Measurements from ENCODE around the gene ANLN. TPM values are rescaled to one million over a fixed set of nuclear protein-coding genes. Genes with fewer than 3 reads are reported as not detected.

Gene ANLN
- total and polyA plus RNA-seq, 9 of the 15 experiments (the other 6 are each of a cell fraction or from before 2014, with no cell fraction given) = 18.1 to 66.2 (median 38.7) TPM

- no peak for TF ChIP-seq ZNF277 (CRISPR knock-in tag; IDR thresholded peaks at IDR 0.05; ENCODE audit: borderline replicate concordance)
- no peak for TF ChIP-seq ELF2 (CRISPR knock-in tag; IDR thresholded peaks at IDR 0.05)
- TF ChIP-seq CHCHD3 (CRISPR knock-in tag; IDR thresholded peaks at IDR 0.05) = no peak
- TF ChIP-seq FOXK2 (conservative IDR thresholded peaks at IDR 0.05 in 1 of 2, IDR thresholded peaks at IDR 0.05 in 1 of 2; ENCODE audit: low read depth in 2 of 2) = no peak; a peak in 1 of 4 replicates
- TF ChIP-seq, protein P1, sequence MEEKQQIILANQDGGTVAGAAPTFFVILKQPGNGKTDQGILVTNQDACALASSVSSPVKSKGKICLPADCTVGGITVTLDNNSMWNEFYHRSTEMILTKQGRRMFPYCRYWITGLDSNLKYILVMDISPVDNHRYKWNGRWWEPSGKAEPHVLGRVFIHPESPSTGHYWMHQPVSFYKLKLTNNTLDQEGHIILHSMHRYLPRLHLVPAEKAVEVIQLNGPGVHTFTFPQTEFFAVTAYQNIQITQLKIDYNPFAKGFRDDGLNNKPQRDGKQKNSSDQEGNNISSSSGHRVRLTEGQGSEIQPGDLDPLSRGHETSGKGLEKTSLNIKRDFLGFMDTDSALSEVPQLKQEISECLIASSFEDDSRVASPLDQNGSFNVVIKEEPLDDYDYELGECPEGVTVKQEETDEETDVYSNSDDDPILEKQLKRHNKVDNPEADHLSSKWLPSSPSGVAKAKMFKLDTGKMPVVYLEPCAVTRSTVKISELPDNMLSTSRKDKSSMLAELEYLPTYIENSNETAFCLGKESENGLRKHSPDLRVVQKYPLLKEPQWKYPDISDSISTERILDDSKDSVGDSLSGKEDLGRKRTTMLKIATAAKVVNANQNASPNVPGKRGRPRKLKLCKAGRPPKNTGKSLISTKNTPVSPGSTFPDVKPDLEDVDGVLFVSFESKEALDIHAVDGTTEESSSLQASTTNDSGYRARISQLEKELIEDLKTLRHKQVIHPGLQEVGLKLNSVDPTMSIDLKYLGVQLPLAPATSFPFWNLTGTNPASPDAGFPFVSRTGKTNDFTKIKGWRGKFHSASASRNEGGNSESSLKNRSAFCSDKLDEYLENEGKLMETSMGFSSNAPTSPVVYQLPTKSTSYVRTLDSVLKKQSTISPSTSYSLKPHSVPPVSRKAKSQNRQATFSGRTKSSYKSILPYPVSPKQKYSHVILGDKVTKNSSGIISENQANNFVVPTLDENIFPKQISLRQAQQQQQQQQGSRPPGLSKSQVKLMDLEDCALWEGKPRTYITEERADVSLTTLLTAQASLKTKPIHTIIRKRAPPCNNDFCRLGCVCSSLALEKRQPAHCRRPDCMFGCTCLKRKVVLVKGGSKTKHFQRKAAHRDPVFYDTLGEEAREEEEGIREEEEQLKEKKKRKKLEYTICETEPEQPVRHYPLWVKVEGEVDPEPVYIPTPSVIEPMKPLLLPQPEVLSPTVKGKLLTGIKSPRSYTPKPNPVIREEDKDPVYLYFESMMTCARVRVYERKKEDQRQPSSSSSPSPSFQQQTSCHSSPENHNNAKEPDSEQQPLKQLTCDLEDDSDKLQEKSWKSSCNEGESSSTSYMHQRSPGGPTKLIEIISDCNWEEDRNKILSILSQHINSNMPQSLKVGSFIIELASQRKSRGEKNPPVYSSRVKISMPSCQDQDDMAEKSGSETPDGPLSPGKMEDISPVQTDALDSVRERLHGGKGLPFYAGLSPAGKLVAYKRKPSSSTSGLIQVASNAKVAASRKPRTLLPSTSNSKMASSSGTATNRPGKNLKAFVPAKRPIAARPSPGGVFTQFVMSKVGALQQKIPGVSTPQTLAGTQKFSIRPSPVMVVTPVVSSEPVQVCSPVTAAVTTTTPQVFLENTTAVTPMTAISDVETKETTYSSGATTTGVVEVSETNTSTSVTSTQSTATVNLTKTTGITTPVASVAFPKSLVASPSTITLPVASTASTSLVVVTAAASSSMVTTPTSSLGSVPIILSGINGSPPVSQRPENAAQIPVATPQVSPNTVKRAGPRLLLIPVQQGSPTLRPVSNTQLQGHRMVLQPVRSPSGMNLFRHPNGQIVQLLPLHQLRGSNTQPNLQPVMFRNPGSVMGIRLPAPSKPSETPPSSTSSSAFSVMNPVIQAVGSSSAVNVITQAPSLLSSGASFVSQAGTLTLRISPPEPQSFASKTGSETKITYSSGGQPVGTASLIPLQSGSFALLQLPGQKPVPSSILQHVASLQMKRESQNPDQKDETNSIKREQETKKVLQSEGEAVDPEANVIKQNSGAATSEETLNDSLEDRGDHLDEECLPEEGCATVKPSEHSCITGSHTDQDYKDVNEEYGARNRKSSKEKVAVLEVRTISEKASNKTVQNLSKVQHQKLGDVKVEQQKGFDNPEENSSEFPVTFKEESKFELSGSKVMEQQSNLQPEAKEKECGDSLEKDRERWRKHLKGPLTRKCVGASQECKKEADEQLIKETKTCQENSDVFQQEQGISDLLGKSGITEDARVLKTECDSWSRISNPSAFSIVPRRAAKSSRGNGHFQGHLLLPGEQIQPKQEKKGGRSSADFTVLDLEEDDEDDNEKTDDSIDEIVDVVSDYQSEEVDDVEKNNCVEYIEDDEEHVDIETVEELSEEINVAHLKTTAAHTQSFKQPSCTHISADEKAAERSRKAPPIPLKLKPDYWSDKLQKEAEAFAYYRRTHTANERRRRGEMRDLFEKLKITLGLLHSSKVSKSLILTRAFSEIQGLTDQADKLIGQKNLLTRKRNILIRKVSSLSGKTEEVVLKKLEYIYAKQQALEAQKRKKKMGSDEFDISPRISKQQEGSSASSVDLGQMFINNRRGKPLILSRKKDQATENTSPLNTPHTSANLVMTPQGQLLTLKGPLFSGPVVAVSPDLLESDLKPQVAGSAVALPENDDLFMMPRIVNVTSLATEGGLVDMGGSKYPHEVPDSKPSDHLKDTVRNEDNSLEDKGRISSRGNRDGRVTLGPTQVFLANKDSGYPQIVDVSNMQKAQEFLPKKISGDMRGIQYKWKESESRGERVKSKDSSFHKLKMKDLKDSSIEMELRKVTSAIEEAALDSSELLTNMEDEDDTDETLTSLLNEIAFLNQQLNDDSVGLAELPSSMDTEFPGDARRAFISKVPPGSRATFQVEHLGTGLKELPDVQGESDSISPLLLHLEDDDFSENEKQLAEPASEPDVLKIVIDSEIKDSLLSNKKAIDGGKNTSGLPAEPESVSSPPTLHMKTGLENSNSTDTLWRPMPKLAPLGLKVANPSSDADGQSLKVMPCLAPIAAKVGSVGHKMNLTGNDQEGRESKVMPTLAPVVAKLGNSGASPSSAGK (IDR thresholded peaks at IDR 0.05) = no peak
- TF ChIP-seq ZNF77 (CRISPR knock-in tag; IDR thresholded peaks at IDR 0.05) = no peak
- TF ChIP-seq, protein P2, sequence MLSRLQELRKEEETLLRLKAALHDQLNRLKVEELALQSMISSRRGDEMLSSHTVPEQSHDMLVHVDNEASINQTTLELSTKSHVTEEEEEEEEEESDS (CRISPR knock-in tag; IDR thresholded peaks at IDR 0.05) = no peak
- no peak for TF ChIP-seq CREB3 (tag; conservative IDR thresholded peaks at IDR 0.05; ENCODE audit: low read depth)
- no peak for TF ChIP-seq PTBP1 (IDR thresholded peaks at IDR 0.05; ENCODE audit: low read depth, low read length)
- TF ChIP-seq SMARCA5 (IDR thresholded peaks at IDR 0.05) = no peak
- TF ChIP-seq ZNF551 (CRISPR knock-in tag; IDR thresholded peaks at IDR 0.05) = no peak
Observed at GRCh38 chr7:36366718-36367560, 22.7 kb upstream of the ANLN start (continued).
